ENCODE data around the gene AGFG1.

Gene AGFG1

DNA sequence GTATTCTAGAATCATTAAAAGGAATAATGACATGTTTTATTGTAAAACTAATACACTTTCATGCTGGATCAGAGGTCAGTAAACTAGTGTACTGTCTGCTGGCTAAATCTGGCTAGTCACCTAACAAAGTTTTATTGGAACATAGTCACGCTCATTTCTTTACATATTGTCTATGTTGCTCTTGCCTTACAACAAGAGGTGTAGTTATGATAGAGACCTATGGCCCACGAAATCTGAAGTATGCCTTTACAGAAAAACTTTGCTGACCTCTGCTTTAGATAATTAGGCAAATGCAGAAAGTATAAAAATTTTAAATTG, 96.9 kb downstream of the AGFG1 start:
- DNase-seq (ENCODE audit: low read depth in 1 of 2, low spot score in 1 of 2): no peak
- Histone ChIP-seq H3K27me3 (ENCODE audit: insufficient read depth, poor library complexity, severe bottlenecking) (no peaks in the 10 kb centered on the region), H3K4me3 (replicated peaks; ENCODE audit: insufficient read depth, low read length) (no peak overlapping the region), H3K27ac (replicated peaks) (no peak overlapping the region)
- TF ChIP-seq, protein P1, sequence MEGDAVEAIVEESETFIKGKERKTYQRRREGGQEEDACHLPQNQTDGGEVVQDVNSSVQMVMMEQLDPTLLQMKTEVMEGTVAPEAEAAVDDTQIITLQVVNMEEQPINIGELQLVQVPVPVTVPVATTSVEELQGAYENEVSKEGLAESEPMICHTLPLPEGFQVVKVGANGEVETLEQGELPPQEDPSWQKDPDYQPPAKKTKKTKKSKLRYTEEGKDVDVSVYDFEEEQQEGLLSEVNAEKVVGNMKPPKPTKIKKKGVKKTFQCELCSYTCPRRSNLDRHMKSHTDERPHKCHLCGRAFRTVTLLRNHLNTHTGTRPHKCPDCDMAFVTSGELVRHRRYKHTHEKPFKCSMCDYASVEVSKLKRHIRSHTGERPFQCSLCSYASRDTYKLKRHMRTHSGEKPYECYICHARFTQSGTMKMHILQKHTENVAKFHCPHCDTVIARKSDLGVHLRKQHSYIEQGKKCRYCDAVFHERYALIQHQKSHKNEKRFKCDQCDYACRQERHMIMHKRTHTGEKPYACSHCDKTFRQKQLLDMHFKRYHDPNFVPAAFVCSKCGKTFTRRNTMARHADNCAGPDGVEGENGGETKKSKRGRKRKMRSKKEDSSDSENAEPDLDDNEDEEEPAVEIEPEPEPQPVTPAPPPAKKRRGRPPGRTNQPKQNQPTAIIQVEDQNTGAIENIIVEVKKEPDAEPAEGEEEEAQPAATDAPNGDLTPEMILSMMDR (IDR thresholded peaks at IDR 0.05; ENCODE audit: insufficient read depth, low read length): no peak
- TF ChIP-seq POLR2AphosphoS5 (IDR thresholded peaks at IDR 0.05; ENCODE audit: low read depth) (no peak), GABPA (IDR thresholded peaks at IDR 0.05; ENCODE audit: low read depth) (no peak), SPI1 (IDR thresholded peaks at IDR 0.05; ENCODE audit: borderline replicate concordance, low read depth) (no peak)
- TF ChIP-seq, protein P2, sequence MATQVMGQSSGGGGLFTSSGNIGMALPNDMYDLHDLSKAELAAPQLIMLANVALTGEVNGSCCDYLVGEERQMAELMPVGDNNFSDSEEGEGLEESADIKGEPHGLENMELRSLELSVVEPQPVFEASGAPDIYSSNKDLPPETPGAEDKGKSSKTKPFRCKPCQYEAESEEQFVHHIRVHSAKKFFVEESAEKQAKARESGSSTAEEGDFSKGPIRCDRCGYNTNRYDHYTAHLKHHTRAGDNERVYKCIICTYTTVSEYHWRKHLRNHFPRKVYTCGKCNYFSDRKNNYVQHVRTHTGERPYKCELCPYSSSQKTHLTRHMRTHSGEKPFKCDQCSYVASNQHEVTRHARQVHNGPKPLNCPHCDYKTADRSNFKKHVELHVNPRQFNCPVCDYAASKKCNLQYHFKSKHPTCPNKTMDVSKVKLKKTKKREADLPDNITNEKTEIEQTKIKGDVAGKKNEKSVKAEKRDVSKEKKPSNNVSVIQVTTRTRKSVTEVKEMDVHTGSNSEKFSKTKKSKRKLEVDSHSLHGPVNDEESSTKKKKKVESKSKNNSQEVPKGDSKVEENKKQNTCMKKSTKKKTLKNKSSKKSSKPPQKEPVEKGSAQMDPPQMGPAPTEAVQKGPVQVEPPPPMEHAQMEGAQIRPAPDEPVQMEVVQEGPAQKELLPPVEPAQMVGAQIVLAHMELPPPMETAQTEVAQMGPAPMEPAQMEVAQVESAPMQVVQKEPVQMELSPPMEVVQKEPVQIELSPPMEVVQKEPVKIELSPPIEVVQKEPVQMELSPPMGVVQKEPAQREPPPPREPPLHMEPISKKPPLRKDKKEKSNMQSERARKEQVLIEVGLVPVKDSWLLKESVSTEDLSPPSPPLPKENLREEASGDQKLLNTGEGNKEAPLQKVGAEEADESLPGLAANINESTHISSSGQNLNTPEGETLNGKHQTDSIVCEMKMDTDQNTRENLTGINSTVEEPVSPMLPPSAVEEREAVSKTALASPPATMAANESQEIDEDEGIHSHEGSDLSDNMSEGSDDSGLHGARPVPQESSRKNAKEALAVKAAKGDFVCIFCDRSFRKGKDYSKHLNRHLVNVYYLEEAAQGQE (IDR thresholded peaks at IDR 0.05; ENCODE audit: insufficient replicate concordance, low read depth): no peak

DNA sequence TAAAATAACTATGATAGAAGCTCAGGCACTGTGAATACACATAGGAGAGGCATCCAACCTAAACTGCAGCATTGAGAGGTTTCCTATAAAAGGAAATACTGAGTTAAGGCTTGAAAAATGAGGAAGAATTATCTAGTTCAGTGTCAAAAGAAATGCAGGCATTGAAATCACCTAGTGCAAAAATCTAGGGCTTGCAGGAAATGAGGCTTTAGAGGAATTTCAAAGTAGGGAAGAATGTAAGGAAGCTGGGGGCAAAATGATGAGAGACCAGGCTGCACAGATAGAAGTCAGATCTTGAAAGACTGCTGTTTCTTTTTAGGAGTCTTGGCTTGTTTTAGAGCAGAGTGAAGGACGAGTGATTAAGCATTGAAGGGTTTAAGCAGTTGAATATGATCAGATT, 98.7 kb downstream of the AGFG1 start:
- DNase-seq (ENCODE audit: low read depth in 1 of 2, low spot score in 1 of 2): no peak
- Histone ChIP-seq H3K4me3 (replicated peaks; ENCODE audit: insufficient read depth, low read length) (no peak overlapping the region), H3K27ac (replicated peaks) (no peak overlapping the region), H3K27me3 (ENCODE audit: insufficient read depth, poor library complexity, severe bottlenecking) (no peaks in the 10 kb centered on the region)
- TF ChIP-seq, protein P1 (IDR thresholded peaks at IDR 0.05; ENCODE audit: insufficient read depth, low read length): no peak
- TF ChIP-seq, protein P2 (IDR thresholded peaks at IDR 0.05; ENCODE audit: insufficient replicate concordance, low read depth): no peak
- TF ChIP-seq SPI1 (IDR thresholded peaks at IDR 0.05; ENCODE audit: borderline replicate concordance, low read depth) (no peak), GABPA (IDR thresholded peaks at IDR 0.05; ENCODE audit: low read depth) (no peak)

DNA sequence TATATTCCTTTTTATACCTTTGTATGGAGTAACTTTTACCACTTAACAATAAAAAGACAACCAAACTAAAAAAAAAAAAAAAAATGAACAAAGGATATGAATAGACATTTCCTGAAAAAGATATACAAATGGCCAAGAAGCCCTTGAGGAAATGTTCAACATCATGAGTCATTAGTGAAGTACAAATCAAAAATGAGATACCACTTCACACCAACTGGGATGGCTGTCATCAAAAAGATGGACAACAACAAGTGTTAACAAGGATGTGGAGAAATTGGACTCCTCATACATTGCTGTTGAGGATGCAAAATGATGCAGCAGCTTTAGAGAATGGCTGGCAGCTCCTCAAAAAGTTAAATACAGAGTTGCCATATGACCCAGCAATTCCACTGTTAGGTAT, 104.2 kb downstream of the AGFG1 start:
- DNase-seq (ENCODE audit: low read depth in 1 of 2, low spot score in 1 of 2): no peak
- TF ChIP-seq, protein P1 (IDR thresholded peaks at IDR 0.05; ENCODE audit: insufficient read depth, low read length): no peak
- TF ChIP-seq GABPA (IDR thresholded peaks at IDR 0.05; ENCODE audit: low read depth) (no peak), POLR2AphosphoS5 (IDR thresholded peaks at IDR 0.05; ENCODE audit: low read depth) (no peak), SPI1 (IDR thresholded peaks at IDR 0.05; ENCODE audit: borderline replicate concordance, low read depth) (no peak)
- TF ChIP-seq, protein P2 (IDR thresholded peaks at IDR 0.05; ENCODE audit: insufficient replicate concordance, low read depth): no peak
- no peaks in the 10 kb centered on the region for H3K27me3 ChIP-seq (ENCODE audit: insufficient read depth, poor library complexity, severe bottlenecking)
- H3K4me3 ChIP-seq (replicated peaks; ENCODE audit: insufficient read depth, low read length): no peak overlapping the region
- no peak overlapping the region for H3K27ac ChIP-seq (replicated peaks)
